ENCODE results near the gene DMRT3. TPM values are rescaled to one million over a fixed set of nuclear protein-coding genes. Genes with fewer than 3 reads are reported as not detected.

Gene DMRT3
- total RNA-seq, 1 experiment from 2014 or later: not detected

DNA sequence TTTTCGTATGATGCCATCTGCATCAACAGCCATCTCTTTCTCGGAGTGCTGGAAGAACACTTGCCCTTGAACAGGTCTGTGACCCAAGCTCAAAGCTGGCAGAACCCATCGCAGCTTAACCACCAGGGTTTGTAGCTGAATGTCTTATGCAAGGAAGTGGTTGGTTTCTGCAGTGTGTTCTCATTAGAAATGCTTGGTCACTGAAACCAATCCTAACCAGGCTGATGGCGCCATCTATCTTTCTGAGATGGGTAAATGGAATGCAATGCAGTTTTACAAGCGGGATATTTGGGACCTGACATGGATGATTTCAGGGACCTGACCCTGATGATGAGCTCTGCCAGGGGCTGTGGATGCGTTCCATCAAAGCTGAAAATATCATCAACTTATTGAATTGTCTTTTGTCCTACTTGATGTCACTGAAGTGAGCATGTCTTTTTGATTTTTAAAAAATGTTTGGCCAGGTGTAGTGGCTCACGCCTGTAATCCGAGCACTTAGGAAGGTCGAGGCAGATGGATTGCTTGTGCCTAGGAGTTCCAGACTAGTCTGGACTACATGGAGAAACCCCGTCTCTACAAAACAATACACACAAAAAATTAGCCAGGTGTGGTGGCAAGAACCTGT, 28.7 kb downstream of the DMRT3 start:
- Histone ChIP-seq H2AFZ (ENCODE audit: low read length) (peak overlapping the region; percentile 58; the same call in 1 of the 2 replicates), H3K36me3 (ENCODE audit: insufficient read depth, low read length) (no peaks in the 10 kb centered on the region), H3K4me2 (ENCODE audit: low read depth, low read length, poor library complexity, severe bottlenecking) (peak overlapping the region; percentile 44), H4K20me1 (ENCODE audit: insufficient read depth, low read depth, low read length) (no peaks in the 10 kb centered on the region), H3K27ac (ENCODE audit: low read length) (no peak overlapping the region), H3K4me1 (ENCODE audit: low read length) (peaks cover 2% of the 10 kb centered on the region), H3K9me2 (replicated peaks; ENCODE audit: insufficient read depth, low read length) (no peaks in the 10 kb centered on the region), H3K9ac (ENCODE audit: low read length) (0 out of 2 replicates have a peak overlapping the region, but pooled peaks have one; percentile 32), H3K4me3 (ENCODE audit: low read length) (no peak overlapping the region), H3K27me3 (ENCODE audit: low read length) (no peaks in the 10 kb centered on the region), H3K79me2 (ENCODE audit: low read length) (no peaks in the 10 kb centered on the region), H3K9me3 (ENCODE audit: low read length) (no peaks in the 10 kb centered on the region)
- peak; percentile 80 for DNase-seq

DNA sequence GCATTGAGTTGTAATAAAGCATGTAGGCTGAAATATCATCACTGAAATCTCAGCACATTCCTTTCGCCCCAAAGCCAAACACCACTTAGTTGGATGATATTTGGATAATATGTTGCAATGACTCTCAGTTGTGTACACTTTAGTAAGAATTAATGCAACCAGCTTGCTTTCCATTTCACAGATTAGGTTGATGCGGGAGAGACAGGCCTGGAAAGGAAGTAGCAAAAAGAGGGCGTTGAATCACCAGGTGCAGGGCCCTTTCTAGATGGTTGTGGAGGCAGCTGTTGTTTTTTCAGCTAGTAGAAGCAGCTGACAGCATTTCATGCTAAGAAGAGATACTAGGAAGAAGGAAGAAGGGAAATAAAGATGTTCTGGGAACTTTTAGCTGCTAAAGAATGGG, 30.9 kb downstream of the DMRT3 start:
- Histone ChIP-seq H3K4me1 (ENCODE audit: low read length) (peaks cover 2% of the 10 kb centered on the region), H3K27me3 (ENCODE audit: low read length) (no peaks in the 10 kb centered on the region), H3K4me2 (ENCODE audit: low read depth, low read length, poor library complexity, severe bottlenecking) (no peak overlapping the region), H3K9me3 (ENCODE audit: low read length) (no peaks in the 10 kb centered on the region), H3K27ac (ENCODE audit: low read length) (no peak overlapping the region), H3K36me3 (ENCODE audit: insufficient read depth, low read length) (no peaks in the 10 kb centered on the region), H3K4me3 (ENCODE audit: low read length) (no peak overlapping the region), H3K79me2 (ENCODE audit: low read length) (no peaks in the 10 kb centered on the region), H3K9me2 (replicated peaks; ENCODE audit: insufficient read depth, low read length) (no peaks in the 10 kb centered on the region), H2AFZ (ENCODE audit: low read length) (no peak overlapping the region), H4K20me1 (ENCODE audit: insufficient read depth, low read depth, low read length) (no peaks in the 10 kb centered on the region), H3K9ac (ENCODE audit: low read length) (no peak overlapping the region)
- no peak for DNase-seq

DNA sequence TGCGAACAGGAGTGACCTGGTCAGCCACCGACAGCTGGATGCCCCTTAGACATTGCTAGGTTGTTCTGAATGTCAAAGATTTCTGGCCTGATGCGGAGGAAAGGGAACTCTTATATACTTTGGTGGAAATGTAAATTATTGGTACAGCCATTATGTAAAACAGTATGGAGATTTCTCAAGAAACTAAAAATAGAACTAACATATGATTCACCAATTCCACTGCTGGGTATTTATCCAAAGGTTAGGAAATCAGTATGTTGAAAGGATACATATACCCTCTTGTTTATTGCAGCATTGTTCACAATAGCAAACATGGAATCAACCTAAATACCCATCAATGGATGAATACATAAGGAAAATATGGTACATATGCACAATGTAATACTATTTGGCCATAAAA, 31.8 kb downstream of the DMRT3 start:
- H3K4me2 ChIP-seq (ENCODE audit: low read depth, low read length, poor library complexity, severe bottlenecking): no peak overlapping the region
- H3K9ac ChIP-seq (ENCODE audit: low read length): no peak overlapping the region
- H4K20me1 ChIP-seq (ENCODE audit: insufficient read depth, low read depth, low read length): no peaks in the 10 kb centered on the region
- H3K36me3 ChIP-seq (ENCODE audit: insufficient read depth, low read length): no peaks in the 10 kb centered on the region
- H3K79me2 ChIP-seq (ENCODE audit: low read length): no peaks in the 10 kb centered on the region
- no peak for DNase-seq
- H3K4me3 ChIP-seq (ENCODE audit: low read length): no peak overlapping the region
- peaks cover 2% of the 10 kb centered on the region for H3K4me1 ChIP-seq (ENCODE audit: low read length)
- no peak overlapping the region for H2AFZ ChIP-seq (ENCODE audit: low read length)
- H3K27me3 ChIP-seq (ENCODE audit: low read length): no peaks in the 10 kb centered on the region
- no peaks in the 10 kb centered on the region for H3K9me3 ChIP-seq (ENCODE audit: low read length)
- H3K9me2 ChIP-seq (replicated peaks; ENCODE audit: insufficient read depth, low read length): no peaks in the 10 kb centered on the region
- H3K27ac ChIP-seq (ENCODE audit: low read length): no peak overlapping the region

DNA sequence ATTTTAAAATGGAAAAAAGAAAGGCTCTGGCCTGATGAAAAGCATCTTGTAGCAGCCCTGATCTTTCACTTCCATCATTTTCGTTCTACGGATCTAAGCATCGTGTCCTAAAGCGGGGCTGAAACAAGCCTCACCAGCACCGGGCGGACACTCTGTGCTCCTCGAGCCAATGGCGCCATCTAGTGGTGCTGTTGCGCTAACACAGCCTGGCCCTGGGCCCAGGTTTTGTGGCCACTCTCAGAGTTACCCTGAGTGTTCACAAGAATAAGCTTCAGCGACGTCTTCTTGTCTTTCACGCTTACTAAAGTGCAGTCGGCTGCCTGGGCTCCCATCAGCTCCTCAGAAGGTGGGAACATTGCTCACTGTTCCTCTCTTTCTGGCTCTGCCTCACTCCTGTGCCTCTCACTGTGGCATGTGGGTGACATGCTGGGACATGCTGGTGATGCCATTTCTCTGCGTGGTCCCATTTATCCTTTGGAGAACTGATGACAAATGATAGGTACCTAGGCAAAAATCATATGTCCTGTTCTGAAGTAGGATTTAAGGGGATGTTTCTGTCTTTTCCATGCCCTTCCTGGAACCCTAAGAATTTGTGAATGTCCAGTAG, 32.7 kb downstream of the DMRT3 start:
- H2AFZ ChIP-seq (ENCODE audit: low read length): no peak overlapping the region
- H4K20me1 ChIP-seq (ENCODE audit: insufficient read depth, low read depth, low read length): no peaks in the 10 kb centered on the region
- H3K4me2 ChIP-seq (ENCODE audit: low read depth, low read length, poor library complexity, severe bottlenecking): no peak overlapping the region
- H3K36me3 ChIP-seq (ENCODE audit: insufficient read depth, low read length): no peaks in the 10 kb centered on the region
- no peak overlapping the region for H3K4me3 ChIP-seq (ENCODE audit: low read length)
- no peak overlapping the region for H3K27ac ChIP-seq (ENCODE audit: low read length)
- H3K9ac ChIP-seq (ENCODE audit: low read length): no peak overlapping the region
- no peaks in the 10 kb centered on the region for H3K9me3 ChIP-seq (ENCODE audit: low read length)
- no peaks in the 10 kb centered on the region for H3K9me2 ChIP-seq (replicated peaks; ENCODE audit: insufficient read depth, low read length)
- H3K4me1 ChIP-seq (ENCODE audit: low read length): peaks cover 2% of the 10 kb centered on the region
- DNase-seq: peak; percentile 91
- no peaks in the 10 kb centered on the region for H3K79me2 ChIP-seq (ENCODE audit: low read length)
- no peaks in the 10 kb centered on the region for H3K27me3 ChIP-seq (ENCODE audit: low read length)

- Histone ChIP-seq H2AFZ (ENCODE audit: low read length) (peak overlapping the region; percentile 36; the same call in 1 of the 2 replicates), H3K27me3 (ENCODE audit: low read length) (no peaks in the 10 kb centered on the region), H4K20me1 (ENCODE audit: insufficient read depth, low read depth, low read length) (no peaks in the 10 kb centered on the region), H3K4me1 (ENCODE audit: low read length) (no peaks in the 10 kb centered on the region), H3K4me3 (ENCODE audit: low read length) (no peak overlapping the region), H3K9me2 (replicated peaks; ENCODE audit: insufficient read depth, low read length) (no peaks in the 10 kb centered on the region), H3K36me3 (ENCODE audit: insufficient read depth, low read length) (no peaks in the 10 kb centered on the region), H3K79me2 (ENCODE audit: low read length) (no peaks in the 10 kb centered on the region), H3K9ac (ENCODE audit: low read length) (no peak overlapping the region), H3K4me2 (ENCODE audit: low read depth, low read length, poor library complexity, severe bottlenecking) (no peak overlapping the region), H3K9me3 (ENCODE audit: low read length) (no peaks in the 10 kb centered on the region), H3K27ac (ENCODE audit: low read length) (no peak overlapping the region)
- peak; percentile 71 for DNase-seq
Measured at GRCh38 chr9:1013021-1013420, 36.6 kb downstream of the DMRT3 start.

DNA sequence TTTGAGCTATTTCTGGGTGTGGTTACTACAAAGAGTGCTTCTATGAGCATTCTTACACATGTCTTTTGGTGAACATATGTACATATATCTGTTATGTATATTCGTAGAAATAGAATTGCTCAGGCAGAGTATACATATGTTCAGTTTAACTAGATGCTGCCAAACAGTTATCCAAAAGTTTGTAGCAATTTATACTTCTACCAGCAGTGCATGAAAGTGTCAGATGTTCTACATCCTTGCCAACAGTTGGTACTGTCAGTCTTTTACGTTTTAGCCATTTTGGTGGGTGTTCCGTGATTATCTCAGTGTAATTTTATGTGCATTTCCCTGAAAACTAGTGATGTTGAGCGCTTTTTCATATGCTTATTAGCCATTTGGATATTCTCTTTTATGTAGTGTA, 37.8 kb downstream of the DMRT3 start:
- H3K36me3 ChIP-seq (ENCODE audit: insufficient read depth, low read length): no peaks in the 10 kb centered on the region
- no peak overlapping the region for H2AFZ ChIP-seq (ENCODE audit: low read length)
- no peak overlapping the region for H3K4me2 ChIP-seq (ENCODE audit: low read depth, low read length, poor library complexity, severe bottlenecking)

DNA sequence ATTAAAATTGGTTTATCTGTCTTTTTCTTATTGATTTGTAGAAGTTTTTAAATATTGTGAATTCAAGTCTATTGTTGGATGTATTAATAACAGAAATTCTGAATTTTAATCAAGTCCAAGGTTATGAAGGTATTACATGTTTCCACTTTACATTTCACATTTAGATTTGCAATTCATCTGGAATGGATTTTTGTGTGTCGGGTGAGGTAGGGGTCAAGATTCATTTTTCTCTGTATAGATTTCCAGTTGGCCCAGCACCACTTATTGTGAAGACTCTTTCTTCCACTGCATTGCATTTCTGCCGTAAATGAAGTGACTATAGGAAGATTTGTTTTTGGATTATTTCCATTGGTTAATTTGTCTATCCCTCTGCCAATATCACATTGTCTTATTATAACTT, 38.2 kb downstream of the DMRT3 start:
- H3K9me2 ChIP-seq (replicated peaks; ENCODE audit: insufficient read depth, low read length): no peaks in the 10 kb centered on the region
- no peak overlapping the region for H3K27ac ChIP-seq (ENCODE audit: low read length)
- no peak overlapping the region for H3K4me3 ChIP-seq (ENCODE audit: low read length)
- H3K27me3 ChIP-seq (ENCODE audit: low read length): no peaks in the 10 kb centered on the region
- no peaks in the 10 kb centered on the region for H3K9me3 ChIP-seq (ENCODE audit: low read length)
- no peaks in the 10 kb centered on the region for H3K4me1 ChIP-seq (ENCODE audit: low read length)
- no peaks in the 10 kb centered on the region for H3K79me2 ChIP-seq (ENCODE audit: low read length)
- no peaks in the 10 kb centered on the region for H4K20me1 ChIP-seq (ENCODE audit: insufficient read depth, low read depth, low read length)
- no peak for DNase-seq
- no peak overlapping the region for H3K9ac ChIP-seq (ENCODE audit: low read length)
- H3K4me2 ChIP-seq (ENCODE audit: low read depth, low read length, poor library complexity, severe bottlenecking): no peak overlapping the region
- H2AFZ ChIP-seq (ENCODE audit: low read length): no peak overlapping the region
- H3K36me3 ChIP-seq (ENCODE audit: insufficient read depth, low read length): no peaks in the 10 kb centered on the region

More for the DNA sequence above, 37.8 kb downstream of the DMRT3 start:
- Histone ChIP-seq H3K27me3 (ENCODE audit: low read length) (no peaks in the 10 kb centered on the region), H3K9ac (ENCODE audit: low read length) (no peak overlapping the region), H3K79me2 (ENCODE audit: low read length) (no peaks in the 10 kb centered on the region), H4K20me1 (ENCODE audit: insufficient read depth, low read depth, low read length) (no peaks in the 10 kb centered on the region), H3K27ac (ENCODE audit: low read length) (no peak overlapping the region), H3K9me2 (replicated peaks; ENCODE audit: insufficient read depth, low read length) (no peaks in the 10 kb centered on the region), H3K9me3 (ENCODE audit: low read length) (no peaks in the 10 kb centered on the region), H3K4me1 (ENCODE audit: low read length) (no peaks in the 10 kb centered on the region), H3K4me3 (ENCODE audit: low read length) (no peak overlapping the region)
- DNase-seq: no peak

- DNase-seq: peak; percentile 79
- H3K9me2 ChIP-seq (replicated peaks; ENCODE audit: insufficient read depth, low read length): no peaks in the 10 kb centered on the region
- no peak overlapping the region for H2AFZ ChIP-seq (ENCODE audit: low read length)
- no peak overlapping the region for H3K9ac ChIP-seq (ENCODE audit: low read length)
- H3K79me2 ChIP-seq (ENCODE audit: low read length): no peaks in the 10 kb centered on the region
- no peak overlapping the region for H3K27ac ChIP-seq (ENCODE audit: low read length)
- no peak overlapping the region for H3K4me2 ChIP-seq (ENCODE audit: low read depth, low read length, poor library complexity, severe bottlenecking)
- H3K27me3 ChIP-seq (ENCODE audit: low read length): no peaks in the 10 kb centered on the region
- no peak overlapping the region for H3K4me3 ChIP-seq (ENCODE audit: low read length)
- no peaks in the 10 kb centered on the region for H3K36me3 ChIP-seq (ENCODE audit: insufficient read depth, low read length)
- H3K4me1 ChIP-seq (ENCODE audit: low read length): no peaks in the 10 kb centered on the region
- H4K20me1 ChIP-seq (ENCODE audit: insufficient read depth, low read depth, low read length): no peaks in the 10 kb centered on the region
- H3K9me3 ChIP-seq (ENCODE audit: low read length): no peaks in the 10 kb centered on the region
Measured at GRCh38 chr9:1018121-1018520, 41.7 kb downstream of the DMRT3 start.
